GM18511 (cell line): ENCODE measurements around the gene IHH.

Source experiments
- ATAC-seq: cut with Tn5 transposase; IDR thresholded peaks from one replicate; pipeline ENCODE4 v1.9.1; 2021; ENCODE audit warnings: mild to moderate bottlenecking, moderate library complexity; ENCODE audit not compliant: unreplicated experiment

IHH gene

DNA sequence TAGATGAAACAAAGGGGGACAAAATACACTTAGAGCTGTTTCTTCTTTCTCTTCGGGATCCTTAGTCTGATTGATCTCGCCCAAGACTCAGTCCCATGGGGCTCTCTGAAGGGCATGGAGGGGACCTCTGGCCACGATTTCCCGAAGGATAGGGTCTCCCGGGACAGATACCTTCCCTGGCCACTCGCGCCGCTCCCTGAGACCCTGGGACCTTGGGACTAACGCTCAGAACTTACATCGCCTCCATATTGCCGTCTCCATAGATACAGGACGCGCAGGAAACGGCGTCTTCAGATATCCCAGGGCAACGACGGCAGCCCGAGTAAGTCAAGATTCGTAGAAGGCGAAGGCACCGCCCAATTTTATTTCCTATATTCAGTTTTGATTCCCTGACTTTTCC, 19.5 kb downstream of the IHH start, which contains the start of gene CFAP65:
CFAP65 (minus strand) TSS at position 265 of the 400 bp plus-strand sequence. CDS start 2,468 bp downstream, outside the sequence.
- ATAC-seq = no peak

DNA sequence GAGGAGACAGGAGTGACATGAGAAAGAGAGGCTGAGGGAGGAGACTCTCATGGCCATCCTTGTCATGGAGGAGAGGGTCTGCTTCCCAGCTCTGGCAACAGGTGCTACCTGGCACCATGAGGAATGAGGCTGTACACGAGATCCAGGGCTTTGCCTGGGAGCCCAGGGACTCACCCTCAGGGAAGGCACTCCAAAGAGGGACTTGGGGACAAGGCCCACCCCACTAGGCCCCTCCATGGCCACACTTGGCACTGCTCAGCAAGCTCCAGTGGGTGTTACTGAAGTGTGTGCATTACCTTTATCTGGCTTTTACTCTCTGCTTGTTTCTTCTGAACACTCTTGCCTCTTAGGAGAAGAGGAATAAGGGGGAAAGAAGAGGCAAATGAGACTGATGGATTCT, 22.1 kb downstream of the IHH start:
- ATAC-seq = no peak

DNA sequence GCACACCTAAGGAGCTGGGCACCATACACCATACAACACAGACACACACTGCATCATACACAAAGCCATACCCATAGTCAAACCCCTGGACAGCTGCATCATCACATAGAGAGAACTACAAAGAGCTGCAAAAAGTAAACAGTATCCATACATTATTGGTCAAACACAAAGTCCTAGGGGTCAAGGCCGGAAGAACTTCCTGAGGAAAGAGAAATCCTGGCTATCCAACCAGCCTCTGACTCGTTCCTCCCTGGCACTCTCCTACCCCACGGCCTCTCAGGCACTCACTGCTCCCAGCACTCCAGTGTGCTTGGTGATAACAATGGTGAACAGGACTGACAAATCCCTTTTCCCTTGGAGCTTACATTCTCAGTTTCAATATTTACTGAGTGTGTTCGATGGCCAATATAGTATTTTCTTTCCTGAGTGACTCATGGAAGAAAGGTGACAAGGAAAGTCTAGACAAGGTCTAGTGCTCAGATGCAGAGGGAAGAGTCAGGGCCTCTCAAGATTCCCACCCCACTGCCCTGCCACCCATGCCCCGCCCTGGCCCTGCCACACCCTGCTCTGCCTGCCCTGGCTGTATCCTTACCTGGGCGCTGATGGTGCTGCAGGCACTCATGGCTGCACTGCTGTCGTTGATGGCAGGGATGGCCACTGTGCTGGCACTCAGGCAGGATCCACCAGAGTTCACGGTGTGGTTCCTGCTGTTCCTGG, 22.8 kb downstream of the IHH start:
- ATAC-seq = no peak

DNA sequence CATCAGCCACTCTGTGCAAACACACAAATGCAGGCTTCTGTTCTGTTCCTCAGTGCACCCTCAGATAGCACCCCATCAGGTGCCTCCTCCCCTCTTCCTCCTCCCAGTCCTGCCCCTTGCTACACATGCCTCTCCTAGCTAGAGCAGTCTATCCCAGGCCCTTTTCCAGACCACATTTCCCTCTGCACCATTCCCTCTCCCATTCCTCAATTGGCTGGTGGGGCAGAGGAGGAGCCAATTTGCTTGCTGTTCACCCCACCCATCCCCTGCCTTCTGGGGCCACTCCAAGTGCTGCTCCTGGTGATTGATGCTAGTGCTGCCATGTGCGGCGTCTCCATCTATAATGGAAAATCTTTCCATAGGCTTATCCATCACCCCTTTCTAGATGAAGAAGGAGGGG, 24.8 kb downstream of the IHH start:
- ATAC-seq = no peak

DNA sequence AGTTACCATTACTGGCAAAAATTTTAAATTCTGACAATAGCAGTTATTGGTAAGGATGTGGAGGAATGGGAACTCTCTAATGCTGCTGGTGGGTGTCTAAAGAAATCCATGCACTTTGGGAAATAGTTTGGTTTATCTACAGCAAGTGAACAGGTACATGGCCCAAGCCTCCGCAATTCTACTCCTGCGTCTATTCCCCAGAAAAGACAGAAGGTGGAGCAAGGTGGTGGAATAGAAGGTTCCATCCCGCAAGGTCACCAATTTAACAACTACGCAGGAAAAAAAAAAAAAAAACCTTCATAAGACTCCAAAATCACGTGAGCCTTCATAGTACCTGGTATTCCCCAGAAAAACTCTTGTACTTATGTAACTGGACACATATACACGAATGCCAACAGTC, 25.9 kb downstream of the IHH start:
- ATAC-seq = no peak

DNA sequence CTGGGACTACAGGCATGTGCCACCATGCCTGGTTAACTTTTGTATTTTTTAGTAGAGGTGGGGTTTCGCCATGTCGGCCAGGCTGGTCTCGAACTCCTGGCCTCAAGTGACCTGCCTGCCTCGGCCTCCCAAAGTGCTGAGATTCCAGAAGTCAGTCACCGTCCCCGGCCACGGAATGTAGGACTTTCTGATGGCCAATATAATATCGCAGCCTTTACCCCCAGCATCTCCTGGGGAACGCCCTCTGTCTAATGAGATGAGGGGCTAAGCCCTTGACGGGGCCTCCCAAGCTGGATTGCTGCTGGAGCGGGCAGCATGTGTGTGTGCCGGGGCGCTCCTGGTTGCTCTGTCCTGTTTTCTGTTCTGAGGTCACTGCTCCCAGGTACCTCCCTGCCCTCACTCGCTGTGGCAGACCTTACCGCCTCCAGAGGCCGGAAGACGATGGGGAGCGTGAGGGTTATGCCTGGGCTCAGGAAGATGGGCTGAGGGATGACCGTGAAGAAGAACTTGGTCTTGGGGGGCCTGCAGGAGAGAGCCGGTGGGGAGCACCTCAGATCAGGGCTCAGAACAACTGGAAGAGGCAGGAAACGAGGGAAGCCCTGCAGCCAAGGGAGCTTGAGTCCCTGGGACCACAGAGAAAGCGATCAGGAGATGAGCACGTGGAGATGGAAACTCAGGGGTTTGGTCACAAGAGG, 28.5 kb downstream of the IHH start:
- ATAC-seq = no peak

DNA sequence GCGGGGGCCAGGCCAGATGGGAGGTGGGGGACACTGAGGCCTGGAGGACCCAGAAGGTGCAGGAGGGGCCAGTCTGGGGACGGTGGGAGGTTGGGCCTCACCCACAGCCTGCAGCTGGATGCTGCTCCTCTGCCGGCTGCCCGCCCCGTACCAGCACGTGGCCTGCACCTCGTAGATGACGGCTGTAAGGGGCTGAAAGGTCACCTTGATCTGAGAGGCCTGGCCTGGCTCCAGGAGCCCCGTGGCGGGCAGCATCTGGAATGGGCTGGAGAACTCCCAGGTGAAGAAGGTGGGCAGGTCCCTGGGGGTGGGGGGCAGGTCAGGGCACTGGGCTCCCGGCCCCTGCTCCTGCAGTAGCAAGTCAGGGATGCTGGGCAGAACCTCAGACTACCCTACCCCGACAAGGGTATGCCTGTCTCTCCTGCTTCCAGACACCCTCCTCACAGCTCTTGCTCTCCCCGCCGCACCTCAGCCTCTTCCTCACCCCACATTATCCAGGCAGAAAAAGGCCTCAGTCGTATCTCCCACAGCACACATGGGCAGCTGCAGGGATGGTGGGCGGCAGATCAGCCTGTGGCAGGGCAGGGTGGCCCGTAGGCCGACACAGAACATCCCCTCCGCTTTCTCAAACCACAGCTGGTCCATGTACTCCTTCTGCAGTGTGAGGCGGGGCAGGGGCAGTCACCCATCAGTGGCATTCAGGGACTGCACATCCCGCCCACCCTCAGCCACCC, 29.5 kb downstream of the IHH start:
- ATAC-seq = no peak

DNA sequence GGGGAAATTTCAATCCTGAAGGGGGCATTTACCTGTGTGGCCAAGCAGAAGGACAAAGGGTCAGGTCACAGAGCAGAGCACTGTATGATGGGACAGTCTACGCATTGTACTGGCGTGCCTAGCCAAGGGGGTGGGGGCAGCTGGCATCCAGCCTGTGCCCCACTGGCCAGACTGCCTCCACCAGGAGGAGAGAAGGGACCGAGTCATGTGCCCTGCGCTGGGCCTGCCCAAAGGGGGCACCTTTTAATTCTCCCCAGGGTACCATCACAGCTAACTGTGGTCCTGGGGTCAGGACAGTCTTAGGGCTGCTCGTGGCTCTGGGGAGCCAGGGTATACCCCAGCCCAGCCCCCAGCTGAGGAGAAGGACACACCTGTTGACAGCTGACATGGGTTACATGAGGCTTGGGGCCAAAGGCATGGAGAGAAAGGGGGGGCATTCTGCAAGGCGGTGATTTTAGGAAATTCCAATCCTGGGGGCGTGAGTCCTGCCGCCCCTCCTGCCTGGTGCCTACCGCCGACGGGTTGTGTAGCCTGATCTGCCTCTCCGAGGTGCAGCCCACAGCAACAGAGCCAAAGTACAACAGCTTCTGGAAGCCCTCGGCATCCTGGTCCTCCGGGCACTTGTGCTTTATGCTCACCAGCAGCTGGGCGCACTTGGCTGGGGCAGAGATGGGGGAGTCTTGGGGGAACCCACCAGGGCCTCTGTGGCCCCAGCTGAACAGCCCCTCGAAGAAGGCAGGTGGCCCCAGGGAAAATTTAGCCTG, 30.4 kb downstream of the IHH start:
- ATAC-seq = no peak

DNA sequence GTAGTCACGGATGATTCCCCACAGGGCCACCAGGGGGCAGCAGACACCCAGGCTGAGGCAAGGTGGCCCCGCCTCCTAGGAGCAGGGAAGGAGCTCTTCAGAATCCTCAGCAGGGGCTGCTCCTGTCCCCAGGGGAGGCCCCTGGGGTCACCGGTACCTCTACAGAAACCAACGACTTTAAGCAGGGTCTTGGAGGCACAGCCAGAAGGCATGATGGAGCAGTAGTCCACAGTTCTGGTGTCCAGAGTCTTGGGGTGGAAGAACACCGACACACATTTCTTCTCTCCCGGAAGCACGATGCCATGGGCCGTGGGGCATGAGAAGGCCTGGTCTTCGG, 30.9 kb downstream of the IHH start:
- ATAC-seq = peak; percentile 70

DNA sequence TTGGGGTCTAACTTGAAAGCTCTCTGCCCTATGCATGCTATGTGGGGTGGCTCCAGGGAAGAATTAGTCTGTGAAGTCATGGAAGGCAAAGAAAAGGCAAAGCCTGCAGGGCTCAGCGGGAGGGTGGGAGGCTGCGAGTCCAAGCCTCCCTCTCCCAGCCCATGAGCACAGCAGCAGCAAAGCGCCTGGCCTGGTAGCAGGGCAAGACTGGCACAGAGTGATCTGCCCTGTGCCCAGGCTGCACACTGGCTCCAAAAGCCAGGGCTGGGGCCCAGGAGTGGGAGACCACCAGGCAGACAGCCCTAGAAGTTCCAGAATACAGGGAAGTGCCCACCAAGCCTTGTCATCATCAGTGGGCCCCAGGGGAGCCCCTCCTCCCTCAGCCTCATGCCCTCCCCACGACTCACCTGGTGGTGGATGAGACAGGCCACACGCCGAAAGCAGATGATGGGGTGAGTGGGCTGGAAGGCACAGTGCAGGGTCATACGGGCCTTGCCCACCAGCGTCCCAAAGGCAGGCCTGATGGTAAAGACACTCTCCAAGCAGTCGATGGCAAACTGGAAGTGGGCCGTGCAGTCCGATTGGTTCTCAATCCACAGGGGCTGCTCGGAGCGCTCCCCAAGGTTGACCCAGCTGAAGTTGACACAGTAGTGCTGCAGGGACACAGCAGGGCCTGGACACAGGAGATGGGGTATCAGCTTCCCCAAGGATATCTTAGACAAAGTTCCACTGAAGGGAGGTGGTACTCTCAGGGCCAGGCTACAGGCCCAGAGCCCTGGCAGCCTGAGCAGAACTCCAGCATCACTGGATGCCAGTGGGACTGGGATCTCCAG, 31.5 kb downstream of the IHH start:
- ATAC-seq = peak; percentile 13

DNA sequence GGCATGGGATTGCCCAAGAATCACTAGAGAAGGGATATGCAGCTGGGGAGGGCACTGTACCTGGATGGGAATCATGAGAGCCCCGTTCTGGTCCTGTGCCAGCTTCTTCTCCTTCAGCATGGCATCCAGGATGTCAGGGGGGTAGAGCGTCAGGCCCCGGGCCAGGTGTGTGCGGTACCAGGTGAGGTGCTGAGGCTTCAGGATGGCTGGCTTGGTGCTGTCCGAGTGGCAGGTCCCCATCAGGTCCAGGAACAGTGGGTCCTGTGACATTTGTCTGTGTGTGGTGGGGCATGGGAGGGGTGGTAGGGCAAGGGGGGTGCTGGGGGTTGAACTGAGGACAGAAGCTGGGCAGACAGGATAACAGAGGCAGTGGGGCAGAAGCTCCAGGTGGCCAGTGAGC, 32.6 kb downstream of the IHH start:
- no peak for ATAC-seq

DNA sequence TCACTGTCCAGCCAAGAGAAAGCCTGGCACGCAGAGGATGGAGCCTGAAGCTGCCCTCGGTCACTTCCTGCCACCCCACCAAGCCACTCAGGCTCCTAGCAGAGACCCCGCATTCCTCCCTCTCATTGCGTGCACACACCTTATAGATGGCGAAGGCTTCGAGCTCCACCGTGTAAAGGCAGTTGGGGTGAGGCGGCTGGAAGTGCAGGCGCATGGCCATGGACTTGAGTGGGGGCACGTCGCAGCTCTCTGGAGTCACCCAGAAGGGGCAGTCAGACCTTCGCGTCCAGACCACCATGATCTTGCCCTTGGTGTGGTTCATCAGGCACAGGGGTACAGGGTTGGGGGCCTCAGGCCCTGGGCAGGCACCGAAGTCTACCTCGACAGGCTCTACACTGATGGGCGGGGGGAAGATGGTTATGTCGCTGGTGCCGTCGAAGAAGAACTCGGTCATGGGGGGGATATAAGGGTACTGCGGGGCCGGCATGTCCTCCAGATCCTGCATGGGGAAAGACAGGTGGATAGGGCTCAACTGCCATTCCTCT, 33.1 kb downstream of the IHH start:
- ATAC-seq = no peak

DNA sequence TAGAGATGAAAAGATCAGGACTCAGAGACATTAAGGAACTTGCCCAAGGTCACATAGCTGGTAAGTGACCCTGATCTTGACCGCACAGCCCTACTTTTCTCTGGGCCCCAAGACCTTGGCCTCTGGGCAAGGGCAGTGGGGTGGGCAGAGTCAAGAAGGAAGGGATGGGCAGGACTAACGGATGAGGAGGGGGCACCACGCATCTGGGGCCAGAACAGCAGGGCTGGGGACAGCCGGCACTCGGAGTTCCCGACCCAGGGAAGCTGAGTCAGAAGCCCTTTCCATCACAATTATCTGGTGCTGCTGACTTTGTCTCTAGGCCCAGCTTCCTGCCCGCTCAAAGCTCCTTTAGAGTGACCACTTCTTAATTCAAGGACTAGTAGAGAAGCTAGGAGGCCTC, 33.8 kb downstream of the IHH start:
- ATAC-seq = no peak

DNA sequence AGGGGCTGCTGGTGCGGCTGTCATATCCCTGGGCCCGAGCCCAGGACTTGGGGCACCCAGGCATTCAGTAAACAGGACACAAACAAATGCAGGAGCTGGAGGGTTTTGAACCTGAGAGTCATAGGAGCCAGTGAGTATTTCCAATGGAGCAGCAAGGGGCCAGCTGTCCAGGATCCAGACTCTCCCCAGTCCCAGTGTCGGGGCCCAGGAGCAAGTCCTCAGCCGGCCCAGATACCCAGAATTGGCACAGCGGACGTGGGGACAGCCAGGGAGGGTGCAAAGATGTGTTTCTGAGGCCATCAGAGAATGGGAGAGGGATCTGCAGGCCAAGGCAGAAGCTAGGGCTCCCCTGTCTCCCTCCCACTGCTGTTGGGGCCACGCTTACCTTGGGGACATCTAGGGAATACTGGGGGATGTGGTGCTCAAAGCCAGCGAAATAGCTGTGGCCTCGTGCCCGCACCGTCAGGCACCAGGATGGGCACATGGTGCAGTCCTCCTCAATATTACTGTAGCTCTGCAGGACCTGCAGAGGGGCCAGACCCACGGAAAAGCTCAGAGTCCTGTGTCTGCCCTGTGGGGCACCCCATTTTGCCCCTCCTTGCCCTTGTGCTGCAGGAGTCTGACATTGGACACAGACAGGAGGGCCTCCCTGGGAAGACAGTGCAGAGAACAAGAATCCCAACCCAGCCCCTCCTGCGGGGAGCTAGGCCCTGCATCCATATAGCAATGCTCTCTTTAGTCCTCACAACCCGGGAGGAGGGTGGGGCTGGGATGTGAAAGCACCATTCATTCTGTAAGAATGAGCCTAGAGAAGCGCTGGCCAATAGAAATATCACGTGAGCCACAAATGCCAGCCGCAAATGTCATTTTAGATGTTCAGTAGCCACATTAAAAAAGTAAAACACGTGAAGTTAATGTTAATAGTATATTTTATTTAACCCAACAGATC, 34.8 kb downstream of the IHH start:
- no peak for ATAC-seq

DNA sequence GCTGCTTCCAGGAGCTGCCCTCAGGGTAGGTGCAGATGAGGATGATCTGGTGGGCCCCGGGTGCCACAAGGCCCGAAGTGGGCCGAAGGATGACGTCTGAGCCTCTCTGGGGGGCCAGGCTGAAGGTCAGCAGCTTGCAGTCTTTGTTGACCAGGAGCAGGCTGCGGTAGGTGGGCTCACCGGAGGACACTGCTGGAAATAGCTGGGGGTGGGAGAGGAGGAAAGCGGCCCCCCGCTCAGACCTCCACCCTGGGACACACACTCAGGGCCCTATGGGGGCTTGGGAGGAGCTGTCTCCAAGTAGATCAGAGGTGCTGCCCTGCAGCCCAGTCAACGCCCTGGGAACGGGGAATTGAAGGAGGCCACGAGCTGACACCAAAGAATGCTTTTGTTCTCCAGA, 36.7 kb downstream of the IHH start:
- ATAC-seq = no peak

DNA sequence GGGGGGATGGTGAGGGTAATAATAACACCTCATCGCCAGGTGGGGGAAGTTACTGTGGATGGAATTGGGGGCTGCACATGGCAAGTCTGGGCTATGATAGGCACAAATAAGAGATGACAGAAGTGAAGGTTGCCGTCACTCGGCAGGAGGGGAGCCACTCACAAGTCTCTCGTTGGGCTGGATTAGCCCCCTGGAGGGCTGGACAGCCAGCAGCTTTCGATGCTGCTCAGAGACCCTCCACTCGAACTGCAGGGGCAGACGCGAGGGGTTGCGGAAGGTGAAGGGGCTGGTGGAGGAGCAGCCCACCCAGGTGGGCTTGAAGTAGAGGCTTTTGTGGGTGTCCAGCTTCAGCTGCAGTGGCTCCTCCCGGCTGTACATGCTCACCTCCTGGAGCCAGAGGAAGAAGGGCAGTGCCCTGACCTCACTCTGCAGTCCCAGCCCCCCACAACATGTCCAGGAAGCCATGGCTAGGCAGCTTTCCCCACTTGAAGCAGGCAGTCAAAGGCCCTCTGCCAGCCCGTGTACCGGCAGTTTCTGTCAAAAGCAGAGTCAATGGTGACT, 37.6 kb downstream of the IHH start:
- no peak for ATAC-seq

DNA sequence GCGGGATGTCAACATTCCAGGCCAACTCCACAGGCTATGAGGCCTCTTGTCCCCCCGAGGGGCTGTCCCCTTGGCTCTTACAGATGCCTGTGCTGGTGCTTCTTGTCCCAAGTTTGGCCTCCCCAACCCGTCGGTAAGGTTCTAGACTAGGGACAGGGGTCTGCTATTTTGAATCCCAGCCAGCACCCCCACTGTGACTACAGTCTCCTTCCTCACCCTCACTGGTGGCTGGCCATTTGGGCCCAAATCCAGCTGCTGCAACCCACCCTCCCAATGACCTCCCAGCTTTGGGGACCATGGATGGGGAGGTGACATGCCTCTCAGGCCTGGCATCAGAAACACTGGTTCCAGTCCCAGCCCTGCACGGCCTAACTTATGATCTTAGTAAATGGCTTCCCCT, 38.1 kb downstream of the IHH start:
- no peak for ATAC-seq

DNA sequence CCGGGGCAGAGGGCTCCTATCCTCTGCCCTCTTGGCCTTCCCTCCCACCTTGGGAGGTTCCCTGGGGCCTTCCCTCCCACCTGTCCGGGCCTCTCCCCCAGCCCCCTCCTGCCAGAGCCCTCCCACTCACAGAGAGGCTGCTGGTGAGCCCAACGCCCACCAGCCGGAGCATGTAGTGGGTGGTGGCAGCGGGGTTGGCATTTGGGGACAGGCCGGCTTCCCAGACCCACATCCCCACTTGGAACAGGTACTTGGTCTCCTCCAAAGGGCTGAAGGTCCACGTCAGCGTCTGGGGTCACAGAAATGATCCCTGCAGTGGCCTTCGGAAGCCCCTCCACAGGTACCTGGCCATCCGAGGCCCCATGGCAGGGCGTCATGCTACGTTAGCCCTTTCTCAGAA, 38.7 kb downstream of the IHH start:
- ATAC-seq = no peak

DNA sequence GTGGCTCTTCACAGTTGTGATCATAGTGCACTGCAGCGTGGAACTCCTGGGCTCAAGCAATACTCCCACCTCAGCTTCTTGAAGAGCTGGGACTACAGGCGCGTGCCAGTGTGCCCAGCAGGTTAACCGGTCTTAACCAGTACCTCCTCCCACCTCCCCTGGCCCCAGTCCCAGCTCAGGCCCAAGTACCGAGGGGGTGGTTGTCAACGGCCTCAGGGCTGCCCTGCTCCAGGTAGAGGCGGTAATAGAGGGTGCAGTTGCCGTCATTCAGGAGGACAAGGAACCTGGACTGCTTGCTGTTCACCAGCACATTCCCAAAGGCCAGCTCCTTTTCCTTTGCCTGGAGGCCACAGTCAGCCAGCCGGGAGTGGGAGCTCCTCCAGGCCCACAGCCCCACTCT, 39.1 kb downstream of the IHH start:
- no peak for ATAC-seq
